ENCODE measurements around the gene ZFR.

GRCh38 chr5:32420506-32420905 is 24.0 kb downstream of the ZFR start:
- TF ChIP-seq CTCF (IDR thresholded peaks at IDR 0.05; ENCODE audit: low read depth, low read length) (no peak), EZH2phosphoT487 (IDR thresholded peaks at IDR 0.05; ENCODE audit: low read depth) (no peak)

All from OCI-LY3 (cell line).